Gastrocnemius medialis (tissue), 4 donors: ENCODE data around the gene CCSER1.

Experiments used
- CTCF ChIP-seq, 5 experiments: fragments of 450-650 bp in 3 of 5; fragments of 200-600 bp in 2 of 5; sonication (generic) in 2 of 5; IDR thresholded peaks in 4 of 5; conservative IDR thresholded peaks in 1 of 5; 1 replicate in 4 of 5; 2 replicates in 1 of 5; pipeline ENCODE4 v1.5.1; 2016 to 2019; ENCODE audit warnings: antibody characterized with exemption in 5 of 5, mild to moderate bottlenecking in 3 of 5, moderate library complexity in 3 of 5
- POLR2A ChIP-seq, 2 donors: fragments of 450-650 bp; IDR thresholded peaks; one replicate each; pipeline ENCODE4 v1.6.1; 2017; ENCODE audit warnings: antibody characterized with exemption in 2 of 2, mild to moderate bottlenecking in 2 of 2, moderate library complexity in 2 of 2

- TF ChIP-seq POLR2A (IDR thresholded peaks at IDR 0.05) (no peak), CTCF (IDR thresholded peaks at IDR 0.05 in 4 of 5, conservative IDR thresholded peaks at IDR 0.05 in 1 of 5) (no peak)
Measured at GRCh38 chr4:90580326-90580725, 453.1 kb downstream of the CCSER1 start.
